Measurements from ENCODE around the gene KIAA0586. TPM values are rescaled to one million over a fixed set of nuclear protein-coding genes. Genes with fewer than 3 reads are reported as not detected.
"Not testable (repeated sequence)": the region's sequence is repeated elsewhere in the genome, so short reads cannot be mapped to it uniquely, and the experiment has no call there.

Gene KIAA0586
- total RNA-seq, 1 donor from 2014 or later, result 20.9 TPM

DNA sequence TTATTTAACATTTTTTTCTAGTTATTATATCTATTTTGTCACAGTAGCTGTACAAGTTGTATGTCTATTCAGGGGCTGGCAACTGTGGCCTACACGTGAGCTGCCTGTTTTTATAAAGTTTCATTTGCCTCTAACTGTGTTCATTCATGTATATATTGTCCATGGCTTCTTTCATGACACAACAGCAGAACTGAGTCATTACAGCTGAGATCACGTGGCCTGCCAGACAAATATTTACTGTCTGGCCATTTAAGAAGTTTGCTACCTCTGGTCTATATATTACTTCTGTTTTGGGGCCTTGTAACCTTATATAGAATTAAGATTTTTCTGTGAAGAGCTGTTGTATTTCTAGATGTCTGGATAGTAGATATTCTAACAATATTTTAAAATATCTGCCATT lies 37.9 kb downstream of the KIAA0586 start:
- DNase-seq, result peak; percentile 20

DNA sequence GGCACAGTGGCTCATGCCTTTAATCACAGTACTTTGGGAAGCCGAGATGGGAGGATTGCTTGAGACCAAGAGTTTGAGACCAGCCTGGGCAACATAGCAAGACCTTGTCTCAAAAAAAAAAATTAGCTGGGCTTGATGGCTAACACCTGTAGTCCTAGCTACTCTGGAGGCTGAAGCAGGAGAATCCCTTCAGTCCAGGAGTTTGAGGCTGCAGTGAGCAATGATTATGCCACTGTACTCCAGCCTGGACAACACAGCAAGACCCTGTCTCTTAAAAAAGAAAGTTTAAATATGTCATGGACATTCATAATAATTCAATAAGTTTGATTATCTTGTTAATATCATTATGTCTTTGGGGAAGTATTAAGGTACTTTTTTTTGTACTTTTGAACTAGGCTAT lies 38.9 kb downstream of the KIAA0586 start:
- no peak for DNase-seq

DNA sequence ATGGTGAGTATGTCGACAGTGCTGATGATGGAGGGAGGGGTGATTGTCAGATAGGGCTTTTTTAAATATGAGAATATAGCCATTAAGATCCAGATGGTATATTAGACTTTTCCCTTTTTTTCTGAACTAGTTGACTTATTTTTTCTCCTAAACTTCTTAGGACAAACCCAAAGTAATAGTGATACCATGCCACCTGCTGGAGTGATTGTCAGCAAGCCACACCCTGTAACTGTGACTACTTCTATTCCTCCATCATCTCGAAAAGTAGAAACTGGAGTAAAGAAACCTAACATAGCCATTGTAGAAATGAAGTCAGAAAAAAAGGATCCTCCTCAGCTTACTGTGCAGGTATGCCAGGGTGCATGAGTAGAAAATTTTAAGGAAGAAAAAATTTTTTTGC lies 40.1 kb downstream of the KIAA0586 start:
- DNase-seq, result no peak

DNA sequence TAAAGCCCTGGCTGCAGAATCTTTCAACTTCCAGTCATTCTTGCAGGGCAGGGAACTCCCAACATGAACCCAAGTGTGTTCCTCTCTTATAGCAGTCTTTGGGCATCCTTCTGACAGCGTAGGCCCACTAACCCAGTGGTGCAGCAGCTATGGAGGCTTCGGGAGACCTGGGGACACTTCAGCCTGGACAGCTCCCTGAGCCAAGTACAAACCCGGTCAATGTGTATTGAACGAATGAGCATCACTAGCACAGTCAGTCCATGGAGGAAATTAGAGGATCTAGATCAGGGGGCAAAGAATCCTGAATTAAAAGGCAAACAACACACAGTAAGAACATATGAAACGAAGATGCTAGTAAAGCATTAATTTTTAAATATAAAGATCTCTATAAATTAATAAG lies 41.8 kb downstream of the KIAA0586 start:
- no peak for DNase-seq

DNA sequence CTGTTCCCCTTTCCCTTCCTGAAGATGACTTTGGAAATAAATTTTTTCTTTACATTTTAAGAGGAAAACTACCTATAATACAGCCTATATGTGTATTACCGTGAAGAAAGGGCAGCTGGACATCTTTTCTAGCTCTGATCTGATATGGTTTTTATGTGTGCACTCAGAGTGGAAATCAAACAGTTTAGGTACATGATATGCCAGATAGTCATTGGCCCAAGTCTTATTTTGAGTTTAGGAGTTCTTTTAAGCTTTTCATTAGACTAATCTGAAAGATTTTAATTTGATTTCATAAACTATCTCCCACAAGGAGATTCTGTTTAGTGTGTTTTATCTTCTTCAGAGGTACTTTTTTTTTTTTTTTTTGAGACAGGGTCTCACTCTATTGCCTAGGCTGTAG lies 48.8 kb downstream of the KIAA0586 start:
- DNase-seq, result no peak

DNA sequence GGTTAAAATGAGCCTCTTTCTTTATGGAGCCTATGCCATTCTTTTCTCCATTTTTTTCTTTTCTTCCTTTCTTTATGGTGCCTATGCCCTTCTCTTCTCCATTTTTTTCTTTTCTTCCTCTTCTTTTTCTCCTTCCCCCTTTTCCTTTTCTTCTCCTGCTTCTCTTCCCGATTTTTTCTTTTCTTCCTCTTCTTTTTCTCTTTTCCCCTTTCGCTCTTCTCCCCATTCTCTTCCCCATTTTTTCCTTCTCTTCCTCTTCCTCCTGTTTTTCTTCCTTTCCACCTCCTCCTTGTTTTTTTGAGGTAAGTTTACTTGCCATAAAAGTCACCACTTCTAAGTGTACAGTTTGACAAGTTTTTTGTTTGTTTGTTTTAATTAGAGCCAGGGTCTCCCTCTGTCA lies 50.1 kb downstream of the KIAA0586 start:
- DNase-seq, result no peak

DNA sequence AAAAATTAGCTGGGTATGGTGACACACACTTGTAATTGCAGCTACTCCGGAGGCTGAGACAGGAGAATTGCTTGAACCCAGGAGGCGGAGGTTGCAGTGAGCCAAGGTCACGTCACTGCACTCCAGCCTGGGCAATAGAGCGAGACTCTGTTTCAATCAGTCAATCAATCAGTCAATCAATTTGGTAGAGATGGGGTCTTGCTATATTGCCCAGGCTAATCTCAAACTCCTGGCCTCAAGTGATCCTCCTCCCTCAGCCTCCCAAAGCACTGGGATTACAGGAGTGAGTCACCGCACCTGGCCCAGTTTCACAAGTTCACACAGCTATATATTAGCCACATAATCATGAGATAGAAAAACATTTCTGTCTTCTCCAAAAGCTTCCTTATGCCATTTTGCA lies 50.8 kb downstream of the KIAA0586 start:
- DNase-seq, result not testable (repeated sequence)

DNA sequence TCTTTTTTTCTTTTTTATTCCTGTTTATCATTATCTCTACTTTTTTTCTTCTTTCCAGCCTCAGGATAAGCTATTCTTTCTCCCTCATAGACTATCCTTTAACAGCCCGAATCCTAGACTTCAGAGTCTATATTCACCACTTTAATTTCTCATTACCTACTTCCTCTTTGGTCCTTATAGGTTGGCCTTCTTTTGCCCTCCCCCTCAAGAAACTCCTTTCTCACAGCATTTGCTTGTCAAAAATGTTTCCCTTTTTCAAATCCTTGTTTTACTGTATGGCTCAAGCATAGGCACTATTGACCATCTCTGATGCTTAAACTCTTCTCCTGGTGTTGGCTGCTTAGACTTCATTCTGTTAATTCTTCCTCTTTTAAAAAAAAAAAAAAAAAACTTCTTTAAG lies 52.5 kb downstream of the KIAA0586 start:
- DNase-seq, result no peak

DNA sequence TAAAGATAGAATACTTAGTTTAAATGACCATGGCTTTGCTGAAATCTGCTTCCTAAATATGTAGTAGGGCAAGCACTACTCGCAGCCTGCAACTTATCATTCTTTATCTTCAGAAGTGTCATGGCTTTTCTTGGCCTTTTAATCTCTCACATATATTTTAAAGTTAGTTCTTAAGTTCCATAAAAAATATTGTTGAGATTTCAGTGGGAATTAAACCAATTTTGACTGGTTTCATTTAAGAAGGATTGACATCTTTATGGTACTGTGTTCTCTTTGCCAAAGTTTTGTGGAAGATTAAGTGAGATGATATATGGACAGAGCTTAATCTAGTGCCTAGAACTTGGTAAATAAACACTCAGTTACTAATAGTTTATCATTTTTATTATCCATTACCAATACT lies 56.7 kb downstream of the KIAA0586 start:
- no peak for DNase-seq

DNA sequence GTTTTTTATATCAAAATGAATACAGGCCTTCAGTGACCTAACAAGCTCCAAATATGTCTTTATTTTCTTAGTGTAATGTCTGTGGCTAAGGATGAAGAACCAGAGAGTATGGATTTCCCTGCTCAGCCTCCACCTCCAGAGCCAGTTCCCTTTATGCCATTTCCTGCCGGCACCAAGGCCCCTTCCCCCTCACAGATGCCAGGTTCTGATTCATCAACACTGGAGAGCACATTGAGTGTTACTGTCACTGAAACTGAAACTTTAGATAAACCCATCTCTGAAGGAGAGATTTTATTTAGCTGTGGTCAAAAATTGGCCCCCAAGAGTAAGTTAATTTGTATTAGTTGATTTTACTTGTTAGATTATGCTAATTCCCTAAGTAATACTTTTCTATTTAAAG lies 61.0 kb downstream of the KIAA0586 start:
- peak; percentile 65 for DNase-seq

DNA sequence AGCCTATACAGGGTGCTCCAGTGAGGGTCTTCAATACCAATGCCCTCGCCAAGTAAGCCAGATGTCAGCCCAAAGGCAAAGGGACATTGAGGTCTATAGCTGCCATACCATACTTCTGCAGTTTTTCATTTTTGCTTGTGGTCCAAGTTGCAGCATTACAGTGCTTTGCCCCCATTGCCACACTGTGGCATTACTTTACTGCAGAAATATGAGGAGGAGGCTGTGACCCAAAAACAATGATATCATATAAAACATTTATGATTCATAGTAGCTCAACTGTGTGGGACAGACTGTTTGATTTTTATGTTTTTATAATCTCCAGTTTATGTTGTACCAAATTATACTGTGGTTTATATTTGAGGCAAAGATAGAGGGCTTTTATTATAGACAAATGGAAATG lies 64.1 kb downstream of the KIAA0586 start:
- DNase-seq, result no peak

DNA sequence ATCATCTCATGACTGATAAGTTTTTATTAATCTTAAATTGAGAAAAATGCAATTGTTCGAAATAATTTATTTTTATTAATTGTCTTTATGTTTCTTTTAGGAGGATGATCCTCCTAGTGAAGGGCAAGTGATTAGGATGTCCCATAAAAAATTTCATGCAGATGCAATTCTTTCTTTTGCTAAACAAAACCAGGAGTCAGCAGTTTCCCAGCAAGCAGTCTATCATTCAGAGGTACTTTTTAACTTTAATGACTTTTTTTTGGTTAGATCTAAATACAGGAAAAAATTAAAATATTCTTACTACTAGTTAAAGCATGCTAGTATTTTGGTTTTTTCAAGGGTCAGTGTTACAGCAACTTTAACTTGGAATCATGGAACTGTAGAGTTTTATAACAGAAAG lies 64.5 kb downstream of the KIAA0586 start:
- no peak for DNase-seq

DNA sequence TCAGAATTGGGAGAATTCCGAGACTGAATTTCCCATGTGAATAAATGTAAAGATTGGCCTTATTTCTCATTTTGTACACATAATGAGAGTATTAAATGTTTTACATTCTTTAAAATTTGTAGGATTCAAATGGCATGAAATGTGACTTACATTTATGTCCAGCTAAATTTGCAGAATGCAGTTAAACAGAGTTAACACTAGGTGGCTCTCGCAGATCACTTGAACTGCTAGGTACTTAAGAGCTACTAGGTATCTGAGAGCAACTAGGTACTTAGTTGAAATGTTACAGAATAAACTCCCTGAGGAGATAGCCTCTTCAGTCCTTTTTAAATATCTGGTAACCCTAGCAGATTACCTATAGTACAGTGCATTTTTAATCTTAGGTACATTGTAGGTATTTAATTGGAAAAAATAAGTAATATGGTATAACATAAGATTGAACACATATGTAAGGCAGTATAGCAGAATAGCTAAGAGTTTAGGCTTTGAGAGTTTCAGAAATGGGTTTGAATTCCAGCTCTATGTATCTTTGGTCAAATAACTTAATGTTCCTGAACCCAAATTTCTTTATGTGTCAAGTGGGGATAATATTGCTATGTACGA lies 73.8 kb downstream of the KIAA0586 start:
- DNase-seq, result peak; percentile 85

DNA sequence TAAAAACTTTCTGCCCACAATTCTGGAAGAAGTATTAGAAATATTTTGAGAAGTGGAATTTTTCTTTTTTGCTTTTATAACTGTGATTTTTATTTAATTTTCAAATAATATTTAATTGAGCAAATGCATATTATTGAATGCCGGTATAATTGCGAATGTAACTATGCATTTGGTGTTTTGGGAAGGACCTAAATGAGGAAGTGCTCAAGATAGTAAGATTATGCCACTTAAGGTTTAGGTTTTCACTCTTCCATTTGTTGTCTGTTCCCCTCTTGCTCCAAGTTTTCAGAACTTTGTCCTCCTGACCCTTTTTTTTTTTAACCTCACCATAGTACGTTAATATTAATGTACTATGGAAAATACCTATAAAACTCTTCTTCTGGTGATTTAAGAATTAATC lies 85.8 kb downstream of the KIAA0586 start:
- DNase-seq, result no peak

DNA sequence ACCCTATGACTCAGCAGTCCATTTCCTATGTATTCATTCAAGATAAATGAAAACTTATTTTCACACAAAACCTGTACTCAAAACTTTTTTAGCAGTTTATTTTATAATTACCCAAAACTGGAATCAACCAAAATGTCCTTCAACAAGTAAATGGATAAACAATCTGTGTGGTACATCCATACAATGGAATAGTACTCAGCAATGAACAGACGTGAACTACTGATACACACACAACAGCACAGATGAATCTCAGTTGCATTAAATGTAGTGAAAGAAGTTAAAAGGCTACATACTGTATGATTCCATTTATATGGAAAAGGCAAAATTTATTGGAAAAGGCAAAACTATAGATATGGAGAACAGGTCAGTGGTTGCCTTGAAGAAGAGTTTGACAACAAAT lies 90.1 kb downstream of the KIAA0586 start:
- no peak for DNase-seq

DNA sequence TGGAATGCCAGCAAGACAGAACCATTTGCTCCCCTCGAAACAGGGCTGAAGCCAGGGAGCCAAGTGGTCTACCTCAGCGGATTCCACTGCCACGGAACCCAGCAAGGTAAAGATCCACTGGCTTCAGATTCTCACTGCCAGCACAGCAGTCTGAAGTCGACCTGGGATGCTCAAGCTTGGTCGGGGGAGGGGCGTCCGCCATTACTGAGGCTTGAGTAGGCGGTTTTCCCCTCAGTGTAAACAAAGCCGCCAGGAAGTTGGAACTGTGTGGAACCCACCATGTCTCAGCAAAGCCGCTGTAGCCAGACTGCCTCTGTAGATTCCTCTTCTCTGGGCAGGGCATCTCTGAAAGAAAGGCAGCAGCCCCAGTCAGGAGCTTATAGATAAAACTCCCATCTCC lies 98.2 kb downstream of the KIAA0586 start:
- not testable (repeated sequence) for DNase-seq

DNA sequence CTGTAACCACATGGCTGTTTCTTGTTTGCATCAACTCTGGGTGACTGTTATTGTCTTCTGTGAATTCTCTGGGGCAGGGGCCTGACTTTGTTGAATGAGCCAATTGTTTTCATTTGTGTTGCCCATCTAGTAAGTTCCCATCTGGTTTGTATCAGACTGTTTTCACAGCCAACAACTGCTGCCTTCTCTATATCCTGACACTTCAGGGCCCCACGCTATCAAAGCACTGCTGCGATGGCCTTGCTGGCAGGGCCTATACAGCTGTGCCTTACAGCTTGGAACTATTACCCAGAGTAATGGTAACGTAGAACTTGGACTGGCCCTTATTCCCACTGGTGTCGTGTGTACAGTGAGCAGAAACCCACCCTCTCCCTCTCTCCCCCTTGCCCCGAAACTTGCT lies 105.9 kb downstream of the KIAA0586 start:
- peak; percentile 18 for DNase-seq

DNA sequence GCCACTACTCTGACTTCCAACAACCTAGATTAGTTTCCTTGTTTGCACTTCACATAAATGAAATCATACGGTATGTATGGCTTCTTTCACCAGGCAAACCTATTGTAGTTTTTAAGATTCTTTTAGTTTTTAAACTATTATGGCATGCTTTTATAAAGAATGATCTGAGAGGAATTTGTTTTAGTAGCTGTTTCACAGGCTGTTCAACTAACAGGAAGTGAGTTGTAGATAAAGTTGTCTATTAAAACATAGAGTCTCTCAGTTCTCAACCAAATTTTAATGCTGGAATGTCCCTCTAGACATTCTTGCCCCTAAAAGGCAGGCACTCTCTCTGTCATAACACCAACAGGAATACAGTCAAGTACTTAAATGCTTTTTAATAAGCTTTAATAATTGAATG lies 107.5 kb downstream of the KIAA0586 start:
- DNase-seq, result peak; percentile 27

DNA sequence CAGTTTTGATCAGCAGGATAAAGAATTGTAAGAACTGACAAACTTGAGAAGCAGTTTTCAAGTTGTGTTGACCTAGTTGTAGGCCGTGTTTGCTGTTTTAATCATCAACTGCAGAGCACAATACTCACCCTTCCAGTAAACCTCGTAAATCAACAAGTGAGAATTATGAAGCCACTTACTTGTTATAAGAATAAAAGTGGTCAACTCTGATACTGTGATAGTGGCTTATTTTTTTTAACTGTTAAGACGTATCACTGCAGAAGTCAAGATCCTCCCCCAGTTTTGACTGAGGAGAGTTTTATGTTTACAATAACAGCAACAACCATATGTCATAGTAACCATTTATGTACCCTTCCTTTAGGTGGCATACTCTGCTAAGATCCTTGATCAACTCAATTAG lies 109.5 kb downstream of the KIAA0586 start:
- DNase-seq, result no peak

DNA sequence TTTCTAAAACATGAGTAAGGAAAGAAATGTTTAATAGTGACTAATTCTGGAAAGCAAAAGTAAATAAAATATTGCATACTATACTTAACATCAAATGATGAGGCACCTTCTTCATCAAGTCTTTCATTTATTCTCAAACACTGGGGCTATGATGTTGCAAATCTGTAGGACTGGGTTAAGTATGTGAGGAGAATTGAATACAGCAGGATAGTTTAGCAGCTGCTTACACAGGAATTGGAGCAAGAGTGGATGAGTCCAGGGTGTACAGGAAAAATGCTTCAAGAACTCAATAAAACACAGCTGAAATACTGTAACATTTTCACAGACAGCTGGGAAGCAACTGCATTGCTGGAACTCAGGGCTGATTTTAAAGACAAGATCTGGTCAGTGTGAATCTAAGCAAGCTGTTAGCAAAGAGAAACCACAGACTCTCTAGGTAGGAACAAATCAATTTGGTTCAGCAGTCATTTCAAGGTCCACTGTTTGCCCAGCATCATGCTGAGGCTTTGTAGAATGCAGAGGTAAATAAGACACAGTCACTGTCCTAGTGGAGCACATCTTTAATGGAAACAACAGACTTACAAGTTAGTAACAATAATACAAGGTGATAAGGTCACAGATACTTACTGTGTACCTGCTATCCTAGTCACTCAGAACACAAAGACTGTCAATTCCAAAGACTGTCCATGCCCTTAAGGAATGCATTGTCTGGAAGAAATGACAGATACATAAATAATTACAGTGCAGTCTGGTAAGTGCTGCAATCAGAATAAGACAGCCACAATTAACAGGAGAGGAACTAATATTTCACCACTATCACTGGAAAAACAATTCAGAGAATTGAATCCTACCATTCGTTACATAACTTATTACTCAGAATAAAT lies 113.5 kb downstream of the KIAA0586 start:
- no peak for DNase-seq

DNA sequence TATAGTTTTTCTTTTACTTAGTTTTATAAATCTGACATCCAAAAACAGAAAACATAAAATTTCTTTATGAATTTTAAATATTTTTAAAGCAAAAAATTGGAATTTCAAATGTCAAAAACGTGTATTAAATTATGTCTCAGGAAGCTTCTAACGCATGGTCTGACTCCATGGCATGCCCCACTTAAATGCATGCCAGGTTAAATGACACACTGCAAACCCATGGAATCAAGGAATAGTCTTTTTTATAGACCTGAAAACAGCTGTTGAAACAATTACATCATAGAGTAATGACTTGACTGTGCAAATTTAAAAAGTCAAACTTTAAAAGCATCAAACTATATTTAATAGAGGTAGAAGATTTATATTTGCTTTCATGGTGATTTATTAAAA lies 114.1 kb downstream of the KIAA0586 start:
- no peak for DNase-seq

DNA sequence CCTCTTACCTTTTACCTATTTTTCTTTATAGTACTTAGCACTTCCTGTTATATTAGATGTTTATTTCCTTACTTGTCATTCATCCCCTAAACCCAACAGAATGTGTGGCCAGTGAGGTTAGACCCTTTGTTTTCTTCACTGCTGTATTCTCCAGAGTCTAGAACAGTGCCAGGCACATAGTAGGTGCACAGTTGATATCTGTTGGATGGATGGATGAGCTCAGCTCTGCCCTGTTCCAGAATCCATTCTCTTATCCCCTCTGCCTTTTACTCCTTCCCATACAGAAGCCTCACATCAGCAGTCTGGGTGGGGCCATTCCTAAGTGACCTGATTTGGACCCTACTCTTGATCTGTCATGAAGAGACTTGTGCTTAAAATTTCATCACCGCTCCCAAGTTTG lies 115.7 kb downstream of the KIAA0586 start:
- no peak for DNase-seq

DNA sequence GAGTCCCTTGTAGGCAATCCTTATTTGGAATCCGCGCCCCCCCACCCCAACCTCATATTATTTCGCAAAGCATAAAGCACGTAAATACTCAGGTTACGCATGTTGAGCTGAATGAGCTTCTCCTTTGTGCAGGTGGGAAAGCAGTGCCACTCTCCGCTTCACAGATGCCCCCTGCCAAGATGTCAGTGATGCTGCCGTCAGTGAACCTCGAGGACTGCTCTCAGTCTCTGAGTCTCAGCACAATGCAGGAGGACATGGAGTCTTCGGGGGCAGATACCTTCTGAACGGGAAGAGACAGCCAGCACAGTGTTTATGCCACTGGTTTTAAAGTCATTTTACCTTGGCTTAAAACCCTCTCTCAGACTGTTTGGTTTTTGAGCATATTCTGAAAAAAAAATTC lies 120.1 kb downstream of the KIAA0586 start:
- no peak for DNase-seq

DNA sequence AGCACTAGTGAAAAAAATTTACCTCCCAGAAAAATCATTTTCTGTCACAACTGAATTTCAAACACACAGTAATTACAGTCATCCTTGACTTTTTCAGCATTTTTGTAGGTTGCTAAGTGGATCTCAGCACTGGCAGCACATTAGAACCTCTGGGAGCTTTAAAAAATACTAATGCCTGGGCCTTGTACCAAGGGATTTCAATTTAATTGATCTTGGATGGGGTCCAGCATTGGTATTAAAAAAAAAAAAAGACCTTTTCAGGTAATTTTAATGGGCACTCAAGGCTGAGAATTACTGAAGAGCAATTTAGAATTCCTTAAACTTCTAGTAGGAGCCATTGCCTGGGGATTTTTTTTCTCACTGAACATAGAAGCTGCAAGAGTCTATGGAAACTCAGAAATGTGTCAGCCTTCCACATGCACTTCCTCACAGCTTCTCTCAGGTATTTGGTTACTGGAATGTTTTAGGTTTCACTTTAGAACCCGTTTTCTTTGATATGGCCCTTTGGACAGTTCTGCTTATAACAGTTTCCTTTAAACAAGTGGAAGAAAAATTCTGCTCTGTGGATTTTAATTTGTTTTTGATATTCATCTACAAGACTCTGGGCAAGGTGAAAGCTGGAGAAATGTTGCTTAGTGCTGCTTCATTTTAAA lies 121.7 kb downstream of the KIAA0586 start:
- no peak for DNase-seq

Measured in dermis blood vessel endothelial cell (primary cell).